Lower lobe of right lung (tissue), 2 donors: ENCODE measurements around the gene RPTOR. TPM values are rescaled to one million over a fixed set of nuclear protein-coding genes. Genes with fewer than 3 reads are reported as not detected.

Source experiments
- ATAC-seq, 2 donors: fragments of 200-7000 bp; cut with Tn5 transposase; one replicate each; pipeline ENCODE4 v1.9.1; 2020 to 2022; ENCODE audit warnings: mild to moderate bottlenecking in 2 of 2, moderate library complexity in 2 of 2
- DNase-seq: peaks from one replicate; pipeline ENCODE4 v3.0.0-alpha.2; 2020
- H3K27ac ChIP-seq: fragments of 200-600 bp; one replicate; pipeline ENCODE4 v1.8.0; 2022
- H3K27me3 ChIP-seq: fragments of 200-600 bp; one replicate; pipeline ENCODE4 v1.8.0; 2022; ENCODE audit warnings: low read depth
- H3K36me3 ChIP-seq: fragments of 200-600 bp; one replicate; pipeline ENCODE4 v1.8.0; 2022; ENCODE audit warnings: mild to moderate bottlenecking
- H3K4me1 ChIP-seq: fragments of 200-600 bp; one replicate; pipeline ENCODE4 v1.8.0; 2022
- H3K4me3 ChIP-seq: fragments of 200-600 bp; one replicate; pipeline ENCODE4 v1.8.0; 2022; ENCODE audit warnings: mild to moderate bottlenecking
- H3K9me3 ChIP-seq: fragments of 200-600 bp; one replicate; pipeline ENCODE4 v1.8.0; 2022
- intact Hi-C: fragments of 100-400 bp; cut with DNase I; formaldehyde crosslinking; loops from one replicate; pipeline ENCODE4 v1.11.0; 2022
- total RNA-seq: library from RNA; stranded (reverse); fragmentation: NEBNext Ultra II Directional; extraction: Animal tissue kit (Norgen Biotek cat#: 25700); gene quantifications from one replicate; pipeline ENCODE4 v1.2.1, GENCODE V29; 2021
- TF ChIP-seq, protein P1 (sequence below): fragments of 200-600 bp; IDR thresholded peaks from one replicate; pipeline ENCODE4 v1.8.0; 2022; ENCODE audit warnings: antibody characterized with exemption, mild to moderate bottlenecking
- donor health status: DM: no; HTN: yes; CAD: no; lungs with severe emphysema.

Gene RPTOR
- total RNA-seq, 1 donor from 2014 or later, result 34.0 TPM

DNA sequence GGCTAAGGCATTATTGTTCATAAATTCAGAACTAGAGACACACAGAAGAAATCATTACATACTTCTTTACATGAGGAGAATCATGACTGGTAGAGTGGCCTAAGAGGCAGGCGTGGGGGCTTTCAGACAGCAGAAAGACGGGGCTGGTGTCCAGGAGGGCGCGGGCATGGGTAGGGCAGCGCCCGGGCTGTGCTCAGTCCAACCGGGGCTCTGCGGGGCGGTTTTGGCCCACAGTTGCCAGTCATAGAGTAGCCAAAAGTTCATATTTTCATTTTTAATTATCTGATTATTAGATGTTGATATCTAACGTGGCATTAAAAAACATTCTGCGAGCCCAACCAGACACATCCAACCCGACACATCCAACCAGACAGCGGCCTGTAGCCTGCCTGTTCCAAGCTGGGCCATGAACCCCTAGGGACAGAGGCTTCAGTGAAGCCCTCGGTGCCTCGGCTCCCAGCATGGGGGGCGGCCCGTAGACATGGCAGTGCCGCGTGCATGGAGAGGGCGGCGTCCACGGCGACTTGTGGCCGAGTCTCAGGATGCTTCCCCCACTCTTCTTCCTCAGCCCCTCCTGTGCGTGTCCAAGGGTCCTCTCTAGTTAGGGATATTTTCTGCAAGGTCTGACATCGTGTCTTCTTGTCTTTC is 284.7 kb downstream of the RPTOR start:
- DNase-seq (no peak), ATAC-seq (no peak)
- Histone ChIP-seq H3K27me3 (no peaks in the 10 kb centered on the region), H3K9me3 (no peaks in the 10 kb centered on the region), H3K27ac (no peak overlapping the region), H3K4me1 (peaks cover 24% of the 10 kb centered on the region), H3K36me3 (peaks cover 22% of the 10 kb centered on the region), H3K4me3 (no peak overlapping the region)
- intact Hi-C loops, result no loop called here
- TF ChIP-seq, protein P1, sequence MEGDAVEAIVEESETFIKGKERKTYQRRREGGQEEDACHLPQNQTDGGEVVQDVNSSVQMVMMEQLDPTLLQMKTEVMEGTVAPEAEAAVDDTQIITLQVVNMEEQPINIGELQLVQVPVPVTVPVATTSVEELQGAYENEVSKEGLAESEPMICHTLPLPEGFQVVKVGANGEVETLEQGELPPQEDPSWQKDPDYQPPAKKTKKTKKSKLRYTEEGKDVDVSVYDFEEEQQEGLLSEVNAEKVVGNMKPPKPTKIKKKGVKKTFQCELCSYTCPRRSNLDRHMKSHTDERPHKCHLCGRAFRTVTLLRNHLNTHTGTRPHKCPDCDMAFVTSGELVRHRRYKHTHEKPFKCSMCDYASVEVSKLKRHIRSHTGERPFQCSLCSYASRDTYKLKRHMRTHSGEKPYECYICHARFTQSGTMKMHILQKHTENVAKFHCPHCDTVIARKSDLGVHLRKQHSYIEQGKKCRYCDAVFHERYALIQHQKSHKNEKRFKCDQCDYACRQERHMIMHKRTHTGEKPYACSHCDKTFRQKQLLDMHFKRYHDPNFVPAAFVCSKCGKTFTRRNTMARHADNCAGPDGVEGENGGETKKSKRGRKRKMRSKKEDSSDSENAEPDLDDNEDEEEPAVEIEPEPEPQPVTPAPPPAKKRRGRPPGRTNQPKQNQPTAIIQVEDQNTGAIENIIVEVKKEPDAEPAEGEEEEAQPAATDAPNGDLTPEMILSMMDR, result no peak

DNA sequence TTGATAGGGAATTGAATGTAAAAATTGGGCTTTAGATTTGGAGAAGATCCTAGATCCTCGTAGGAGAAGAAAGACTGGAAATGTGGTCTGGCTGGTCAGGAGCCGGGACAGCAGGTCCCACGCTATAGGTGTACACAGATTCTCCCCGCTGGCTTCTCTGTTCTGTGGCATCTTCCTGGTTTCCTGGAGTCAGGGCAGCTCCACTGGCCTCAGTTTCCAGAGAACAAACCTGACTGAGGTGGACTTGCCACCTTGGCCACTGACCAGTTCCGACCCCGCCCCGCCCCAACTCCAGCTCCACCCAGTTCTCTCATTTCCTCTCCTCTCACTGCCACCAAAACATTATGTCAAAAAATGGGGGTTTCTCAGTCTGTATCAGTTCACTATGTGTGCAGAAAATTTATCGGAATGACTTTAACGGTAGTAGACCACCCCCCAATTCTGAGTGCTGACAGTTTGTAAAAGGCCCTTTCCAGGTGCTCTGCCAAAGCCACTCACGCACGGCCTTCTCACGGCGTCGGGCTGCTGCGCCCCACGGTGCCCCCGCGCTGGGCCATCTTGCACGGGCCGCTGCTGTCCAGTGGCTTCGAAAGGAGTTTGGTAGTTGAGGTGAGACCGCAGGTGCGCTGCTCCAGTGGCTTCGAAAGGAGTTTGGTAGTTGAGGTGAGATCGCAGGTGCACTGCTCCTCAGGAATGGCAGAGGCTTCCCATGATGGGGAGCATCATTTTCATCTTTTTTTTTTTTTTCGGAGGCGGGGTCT is 285.6 kb downstream of the RPTOR start:
- H3K27me3 ChIP-seq, result no peaks in the 10 kb centered on the region
- intact Hi-C loops, result no loop called here
- peaks cover 22% of the 10 kb centered on the region for H3K36me3 ChIP-seq
- ATAC-seq, result no peak
- DNase-seq, result no peak
- H3K4me3 ChIP-seq, result no peak overlapping the region
- H3K9me3 ChIP-seq, result no peaks in the 10 kb centered on the region
- TF ChIP-seq, protein P1, result no peak
- no peak overlapping the region for H3K27ac ChIP-seq
- H3K4me1 ChIP-seq, result peaks cover 26% of the 10 kb centered on the region

DNA sequence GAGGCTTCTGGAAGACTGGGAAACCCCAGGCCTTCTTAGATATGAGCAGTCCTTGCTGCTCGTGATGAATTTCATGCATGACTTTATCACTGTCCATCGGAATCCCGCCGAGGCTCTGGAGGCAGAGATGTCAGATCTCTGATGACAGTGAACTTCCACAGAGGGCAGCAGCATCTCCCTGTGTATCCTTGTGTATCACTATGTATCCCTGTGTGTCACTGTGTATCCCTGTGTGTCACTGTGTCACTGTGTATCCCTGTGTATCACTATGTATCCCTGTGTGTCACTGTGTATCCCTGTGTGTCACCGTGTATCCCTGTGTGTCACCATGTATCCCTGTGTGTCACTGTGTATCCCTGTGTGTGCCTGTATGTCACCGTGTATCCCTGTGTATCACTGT is 286.9 kb downstream of the RPTOR start:
- Histone ChIP-seq H3K4me1 (peaks cover 24% of the 10 kb centered on the region), H3K4me3 (no peak overlapping the region), H3K27me3 (no peaks in the 10 kb centered on the region), H3K27ac (no peak overlapping the region), H3K9me3 (no peaks in the 10 kb centered on the region), H3K36me3 (peaks cover 15% of the 10 kb centered on the region)
- no peak for DNase-seq
- ATAC-seq, result no peak
- TF ChIP-seq, protein P1, result no peak
- intact Hi-C loops, result no loop called here

DNA sequence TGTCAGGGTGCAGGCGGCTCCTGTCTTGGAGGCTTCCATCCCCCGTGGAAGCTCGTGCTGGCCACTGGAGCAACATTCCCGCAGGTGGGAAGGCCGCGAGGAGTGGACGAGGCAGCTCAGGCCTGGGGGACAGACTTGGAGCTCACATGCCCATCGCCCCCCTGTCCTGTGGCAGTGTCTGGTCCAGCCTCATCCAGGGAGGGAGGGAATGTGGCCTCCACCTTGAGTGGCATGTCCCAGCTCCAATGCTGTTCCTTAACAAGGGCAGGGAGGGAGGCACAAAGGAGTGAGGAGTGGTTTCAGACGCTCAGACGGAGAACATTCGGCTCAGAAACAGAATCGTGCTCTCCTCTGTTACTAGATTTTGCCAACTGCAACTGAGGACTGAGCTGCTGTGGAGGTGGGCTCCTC is 287.6 kb downstream of the RPTOR start:
- ATAC-seq (no peak), DNase-seq (no peak)
- peaks cover 21% of the 10 kb centered on the region for H3K4me1 ChIP-seq
- H3K27ac ChIP-seq, result peak overlapping the region; percentile 78
- H3K36me3 ChIP-seq, result peaks cover 8% of the 10 kb centered on the region
- intact Hi-C loops, result no loop called here
- H3K9me3 ChIP-seq, result no peaks in the 10 kb centered on the region
- peak overlapping the region; percentile 52 for H3K4me3 ChIP-seq
- H3K27me3 ChIP-seq, result no peaks in the 10 kb centered on the region
- TF ChIP-seq, protein P1, result no peak

DNA sequence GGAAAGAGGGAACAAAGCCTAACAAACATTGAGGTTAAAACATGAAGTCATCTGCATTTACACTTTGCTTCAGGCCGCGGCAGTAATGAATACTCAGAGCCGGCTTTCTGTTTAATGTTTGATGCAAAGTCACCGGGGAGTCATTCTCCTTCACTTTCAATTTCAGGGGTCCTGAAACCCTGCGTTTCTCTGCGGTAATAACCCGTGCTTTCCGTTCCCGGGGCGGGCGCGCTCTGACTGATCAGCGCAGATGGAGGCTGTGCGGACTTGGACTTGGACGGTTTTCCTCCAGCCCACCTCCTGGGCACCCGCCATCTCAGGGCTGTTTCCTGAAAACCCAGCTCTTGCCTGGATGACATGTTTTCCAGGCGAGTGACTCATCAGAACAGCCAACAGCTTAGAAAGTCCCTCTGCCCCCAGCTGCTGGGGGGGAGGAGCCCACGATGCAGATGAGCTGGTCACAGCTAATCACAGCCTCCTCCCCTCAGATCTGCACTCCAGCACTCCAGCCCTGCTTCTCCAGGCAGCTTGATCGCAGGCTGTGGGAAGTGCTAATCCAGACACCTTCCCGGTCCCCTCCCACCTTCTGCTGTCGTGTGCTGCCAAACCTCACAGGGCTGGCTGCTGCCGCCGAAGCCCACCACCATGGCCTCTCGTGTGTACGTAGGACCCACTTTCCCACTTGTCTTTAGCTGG is 288.4 kb downstream of the RPTOR start:
- no peaks in the 10 kb centered on the region for H3K27me3 ChIP-seq
- peaks cover 21% of the 10 kb centered on the region for H3K4me1 ChIP-seq
- intact Hi-C loops, result no loop called here
- H3K27ac ChIP-seq, result peak overlapping the region; percentile 78
- peak; percentile 96 for ATAC-seq
- peak; percentile 81 for DNase-seq
- TF ChIP-seq, protein P1, result no peak
- H3K36me3 ChIP-seq, result peaks cover 9% of the 10 kb centered on the region
- H3K9me3 ChIP-seq, result no peaks in the 10 kb centered on the region
- peak overlapping the region; percentile 52 for H3K4me3 ChIP-seq
